Type B pancreatic cell (in vitro differentiated cells): ENCODE data around the gene C12orf76. TPM values are rescaled to one million over a fixed set of nuclear protein-coding genes. Genes with fewer than 3 reads are reported as not detected.
A peak's percentile ranks its signal among the peaks of the same experiment; 100 is the strongest.
"Not testable (repeated sequence)": the region's sequence is repeated elsewhere in the genome, so short reads cannot be mapped to it uniquely, and the experiment has no call there.

Experiments used
- DNase-seq: peaks from one replicate; pipeline ENCODE4 v3.0.0; 2021; ENCODE audit warnings: mixed read lengths; ENCODE audit not compliant: unreplicated experiment; ENCODE audit errors: extremely low spot score
- H3K27ac Mint-ChIP-seq: 2 replicates; pipeline ENCODE4 v1.8.0; 2021; ENCODE audit warnings: mild to moderate bottlenecking, mixed read lengths
- H3K27me3 Mint-ChIP-seq: 2 replicates; pipeline ENCODE4 v1.8.0; 2021; ENCODE audit warnings: mixed read lengths
- H3K36me3 Mint-ChIP-seq: 2 replicates; pipeline ENCODE4 v1.8.0; 2021; ENCODE audit warnings: mixed read lengths
- H3K4me1 Mint-ChIP-seq: one replicate; pipeline ENCODE4 v1.8.0; 2021; ENCODE audit warnings: mixed read lengths; ENCODE audit not compliant: unreplicated experiment
- H3K4me3 Mint-ChIP-seq: 2 replicates; pipeline ENCODE4 v1.8.0; 2021; ENCODE audit warnings: mild to moderate bottlenecking, mixed read lengths
- H3K9me3 Mint-ChIP-seq: 2 replicates; pipeline ENCODE4 v1.8.0; 2021; ENCODE audit warnings: mixed read lengths
- CTCF ChIP-seq: fragments of 200-600 bp; sonication (generic); conservative IDR thresholded peaks from 2 replicates; pipeline ENCODE4 v1.5.0; 2021; ENCODE audit warnings: antibody characterized with exemption, mild to moderate bottlenecking
- total RNA-seq: library from RNA; stranded (reverse); gene quantifications from 2 replicates; pipeline ENCODE4 v1.2.1, GENCODE V29; 2021; ENCODE audit warnings: low replicate concordance

C12orf76 gene
- total RNA-seq, 1 donor from 2014 or later: 20.8 TPM

- no peak for TF ChIP-seq CTCF
- peaks cover 17% of the 10 kb centered on the region for H3K4me1 Mint-ChIP-seq
- H3K27me3 Mint-ChIP-seq: peaks cover 3% of the 10 kb centered on the region
- peak overlapping the region; percentile 41 for H3K4me3 Mint-ChIP-seq
- no peak overlapping the region for H3K27ac Mint-ChIP-seq
- no peaks in the 10 kb centered on the region for H3K36me3 Mint-ChIP-seq
- no peak for DNase-seq
- H3K9me3 Mint-ChIP-seq: no peaks in the 10 kb centered on the region
These were observed 2.6 kb upstream of the C12orf76 start for GRCh38 chr12:110050927-110051326.

GRCh38 chr12:110049666-110050065, 1.3 kb upstream of the C12orf76 start:
- not testable (repeated sequence) for DNase-seq, H3K27me3 Mint-ChIP-seq, H3K36me3 Mint-ChIP-seq, H3K9me3 Mint-ChIP-seq
- H3K27ac Mint-ChIP-seq: peak overlapping the region; percentile 92
- peaks cover 11% of the 10 kb centered on the region for H3K4me1 Mint-ChIP-seq
- H3K4me3 Mint-ChIP-seq: peak overlapping the region; percentile 96

GRCh38 chr12:110049034-110049433, 712 bp upstream of the C12orf76 start:
- H3K36me3 Mint-ChIP-seq, H3K9me3 Mint-ChIP-seq, H3K27me3 Mint-ChIP-seq, DNase-seq: not testable (repeated sequence)
- Mint-ChIP-seq H3K27ac (peak overlapping the region; percentile 92), H3K4me1 (peaks cover 11% of the 10 kb centered on the region), H3K4me3 (peak overlapping the region; percentile 96)

- Mint-ChIP-seq H3K36me3 (peaks cover 4% of the 10 kb centered on the region), H3K4me3 (peak overlapping the region; percentile 96), H3K27ac (peak overlapping the region; percentile 92)
These were observed 903 bp downstream of the C12orf76 start for GRCh38 chr12:110047297-110047940.

GRCh38 chr12:110046451-110047187, 1.7 kb downstream of the C12orf76 start:
- Mint-ChIP-seq H3K27ac (no peak overlapping the region), H3K27me3 (no peaks in the 10 kb centered on the region), H3K9me3 (no peaks in the 10 kb centered on the region), H3K4me1 (peaks cover 21% of the 10 kb centered on the region), H3K4me3 (peak overlapping the region; percentile 96), H3K36me3 (peaks cover 4% of the 10 kb centered on the region)
- no peak for DNase-seq
- no peak for TF ChIP-seq CTCF

More at GRCh38 chr12:110047297-110047940, 903 bp downstream of the C12orf76 start:
- no peaks in the 10 kb centered on the region for H3K27me3 Mint-ChIP-seq
- no peak for DNase-seq
- no peak for TF ChIP-seq CTCF
- H3K4me1 Mint-ChIP-seq: peaks cover 18% of the 10 kb centered on the region
- H3K9me3 Mint-ChIP-seq: no peaks in the 10 kb centered on the region

- no peak overlapping the region for H3K4me3 Mint-ChIP-seq
- H3K9me3 Mint-ChIP-seq: no peaks in the 10 kb centered on the region
- TF ChIP-seq CTCF: no peak
- no peaks in the 10 kb centered on the region for H3K27me3 Mint-ChIP-seq
- H3K36me3 Mint-ChIP-seq: peaks cover 8% of the 10 kb centered on the region
- DNase-seq: no peak
- peaks cover 25% of the 10 kb centered on the region for H3K4me1 Mint-ChIP-seq
- peak overlapping the region; percentile 50 for H3K27ac Mint-ChIP-seq
These were observed 6.1 kb downstream of the C12orf76 start for GRCh38 chr12:110042264-110042663.
